ENCODE data around the gene DLG2.

- TF ChIP-seq, protein P1, sequence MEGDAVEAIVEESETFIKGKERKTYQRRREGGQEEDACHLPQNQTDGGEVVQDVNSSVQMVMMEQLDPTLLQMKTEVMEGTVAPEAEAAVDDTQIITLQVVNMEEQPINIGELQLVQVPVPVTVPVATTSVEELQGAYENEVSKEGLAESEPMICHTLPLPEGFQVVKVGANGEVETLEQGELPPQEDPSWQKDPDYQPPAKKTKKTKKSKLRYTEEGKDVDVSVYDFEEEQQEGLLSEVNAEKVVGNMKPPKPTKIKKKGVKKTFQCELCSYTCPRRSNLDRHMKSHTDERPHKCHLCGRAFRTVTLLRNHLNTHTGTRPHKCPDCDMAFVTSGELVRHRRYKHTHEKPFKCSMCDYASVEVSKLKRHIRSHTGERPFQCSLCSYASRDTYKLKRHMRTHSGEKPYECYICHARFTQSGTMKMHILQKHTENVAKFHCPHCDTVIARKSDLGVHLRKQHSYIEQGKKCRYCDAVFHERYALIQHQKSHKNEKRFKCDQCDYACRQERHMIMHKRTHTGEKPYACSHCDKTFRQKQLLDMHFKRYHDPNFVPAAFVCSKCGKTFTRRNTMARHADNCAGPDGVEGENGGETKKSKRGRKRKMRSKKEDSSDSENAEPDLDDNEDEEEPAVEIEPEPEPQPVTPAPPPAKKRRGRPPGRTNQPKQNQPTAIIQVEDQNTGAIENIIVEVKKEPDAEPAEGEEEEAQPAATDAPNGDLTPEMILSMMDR (IDR thresholded peaks at IDR 0.05; ENCODE audit: insufficient read depth, low read length), result no peak
- peak; percentile 96 for TF ChIP-seq POLR2AphosphoS5 (IDR thresholded peaks at IDR 0.05; ENCODE audit: low read depth)
Observed at GRCh38 chr11:85647604-85648299, 20.6 kb upstream of the DLG2 start, which contains the start of gene TMEM126A.
